GM12873 (cell line): ENCODE measurements around the gene RHOT2.

Source experiments
- CTCF ChIP-seq: IDR thresholded peaks from 2 replicates; pipeline ENCODE4 v1.5.1; 2012; ENCODE audit warnings: low read depth, mild to moderate bottlenecking, moderate library complexity, low read length, control low read depth; ENCODE audit not compliant: insufficient read depth; ENCODE audit errors: missing control alignments

The RHOT2 gene

GRCh38 chr16:704552-705380 lies 36.8 kb downstream of the RHOT2 start:
- no peak for TF ChIP-seq CTCF

GRCh38 chr16:705431-706188 lies 37.7 kb downstream of the RHOT2 start, which contains the start of gene FBXL16:
FBXL16 (minus strand) TSS chr16:705801; CDS start chr16:697405, 8,396 bp downstream.
- no peak for TF ChIP-seq CTCF

DNA sequence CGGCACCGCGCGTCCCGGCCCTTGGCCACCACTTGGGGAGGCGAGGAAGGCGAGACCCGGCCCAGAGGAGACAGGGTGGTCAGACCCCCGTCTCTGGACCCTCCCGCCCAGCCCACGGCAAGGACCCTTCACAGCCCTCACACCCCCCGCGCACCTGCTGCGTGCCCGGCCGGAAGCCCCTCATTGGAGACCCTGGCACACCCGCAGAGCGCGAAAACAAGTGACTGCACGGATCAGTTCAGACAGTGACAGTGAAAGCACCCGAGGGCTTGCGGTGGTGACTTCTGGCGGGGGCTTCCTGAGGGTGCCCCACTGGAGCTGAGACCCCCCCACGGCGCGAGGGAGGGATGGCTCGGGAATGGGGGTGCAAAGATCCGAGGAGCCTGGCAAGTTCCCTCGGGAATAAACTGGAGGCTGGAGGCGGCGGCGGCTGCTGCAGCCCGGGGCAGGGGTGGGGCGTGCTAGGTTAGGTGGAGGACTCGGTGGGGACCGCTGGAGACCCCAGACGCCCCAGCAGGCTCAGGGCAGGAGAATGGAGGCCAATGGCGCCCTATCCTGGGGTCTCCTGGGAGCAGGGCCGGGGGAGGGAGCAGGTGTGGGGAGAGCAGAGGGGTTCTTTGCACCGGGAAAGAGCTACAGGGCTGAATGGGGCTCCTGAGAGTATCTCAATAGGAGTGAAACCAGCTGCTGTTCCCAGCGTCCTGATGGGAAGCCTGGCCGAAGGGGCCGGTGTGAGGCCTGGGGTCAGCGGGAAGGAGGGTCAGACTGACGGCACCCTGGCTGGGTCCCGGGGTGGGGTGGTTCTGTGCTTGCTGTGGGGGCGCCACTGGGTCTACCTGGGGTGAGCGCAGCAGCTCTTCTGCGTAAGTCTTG lies 38.5 kb downstream of the RHOT2 start:
- no peak for TF ChIP-seq CTCF

DNA sequence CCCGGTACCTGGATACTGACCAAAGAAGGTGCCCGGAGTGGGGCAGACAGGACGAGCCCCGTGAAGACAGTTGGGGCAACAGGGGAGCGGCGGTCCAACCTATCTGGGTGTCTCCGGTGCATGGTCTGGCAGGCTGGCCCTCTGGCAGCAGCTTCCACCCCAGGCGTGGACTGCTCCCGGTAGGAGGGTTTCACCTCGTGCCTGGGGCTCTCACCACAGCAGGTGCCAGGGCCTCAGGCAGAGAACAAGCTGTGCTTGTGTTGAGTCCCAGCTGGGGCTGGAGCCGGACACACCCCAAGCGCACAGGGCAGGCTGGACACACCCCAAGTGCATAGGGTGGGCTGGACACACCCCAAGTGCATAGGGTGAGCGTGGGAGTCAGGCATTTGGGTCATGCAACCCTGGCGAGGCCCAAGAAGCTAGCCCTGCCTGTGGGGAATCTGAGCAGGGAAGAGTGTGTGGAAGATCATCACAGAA lies 39.2 kb downstream of the RHOT2 start:
- TF ChIP-seq CTCF, result no peak

GRCh38 chr16:708019-708418 lies 40.1 kb downstream of the RHOT2 start:
- TF ChIP-seq CTCF, result no peak

- TF ChIP-seq CTCF, result no peak
These were observed 41.0 kb downstream of the RHOT2 start for GRCh38 chr16:708959-709358.
